HUES6 (cell line): Measurements from ENCODE around the gene SLC36A1.
"Not testable (repeated sequence)": the region's sequence is repeated elsewhere in the genome, so short reads cannot be mapped to it uniquely, and the experiment has no call there.

Experiments used
- H3K27ac ChIP-seq: 2 replicates; pipeline ENCODE4 v1.7.0; 2013; ENCODE audit warnings: low read depth, mild to moderate bottlenecking, low read length, inconsistent platforms
- H3K27me3 ChIP-seq: 2 replicates; pipeline ENCODE4 v1.6.1; 2013; ENCODE audit warnings: low read length; ENCODE audit not compliant: control insufficient read depth, insufficient read depth
- H3K36me3 ChIP-seq: 2 replicates; pipeline ENCODE4 v1.6.1; 2013; ENCODE audit warnings: low read length; ENCODE audit not compliant: control insufficient read depth, insufficient read depth
- H3K4me1 ChIP-seq: 2 replicates; pipeline ENCODE4 v1.6.1; 2013; ENCODE audit warnings: low read length; ENCODE audit not compliant: control insufficient read depth, insufficient read depth
- H3K4me3 ChIP-seq: 2 replicates; pipeline ENCODE4 v1.5.1; 2013; ENCODE audit warnings: low read depth, low read length
- H3K9ac ChIP-seq: one replicate; pipeline ENCODE4 v1.6.1; 2013; ENCODE audit warnings: mild to moderate bottlenecking, low read length
- H3K9me3 ChIP-seq: 2 replicates; pipeline ENCODE4 v1.6.1; 2013; ENCODE audit warnings: low read depth, low read length; ENCODE audit not compliant: control insufficient read depth, insufficient read depth

Gene SLC36A1

DNA sequence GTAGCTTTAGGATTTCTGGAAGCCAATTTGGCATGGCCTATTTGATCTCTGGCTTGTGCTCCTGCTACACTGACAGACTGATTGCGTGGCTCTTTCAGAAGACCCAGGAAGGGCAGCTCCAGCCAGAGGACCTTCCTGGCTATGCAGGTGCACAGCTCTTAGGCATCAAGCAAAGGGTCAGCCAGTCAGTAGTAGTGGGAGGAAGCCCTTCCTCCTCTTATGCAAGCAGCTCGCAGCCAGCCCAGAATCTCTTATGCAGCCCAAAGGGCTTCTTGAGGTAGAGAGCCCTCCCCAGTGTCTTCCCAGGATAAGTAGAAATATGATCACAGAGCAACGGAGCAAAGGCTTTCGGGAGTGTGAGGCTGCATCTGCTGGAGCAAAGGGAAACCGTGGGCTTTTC lies 43.2 kb downstream of the SLC36A1 start:
- no peak overlapping the region for H3K9ac ChIP-seq
- H3K9me3 ChIP-seq, result peaks cover 4% of the 10 kb centered on the region; the same call in 1 of the 2 replicates
- H3K36me3 ChIP-seq, result peaks cover 22% of the 10 kb centered on the region
- H3K4me1 ChIP-seq, result peaks cover 2% of the 10 kb centered on the region; the same call in 1 of the 2 replicates
- H3K27ac ChIP-seq, result no peak overlapping the region
- H3K4me3 ChIP-seq, result no peak overlapping the region
- no peaks in the 10 kb centered on the region for H3K27me3 ChIP-seq

DNA sequence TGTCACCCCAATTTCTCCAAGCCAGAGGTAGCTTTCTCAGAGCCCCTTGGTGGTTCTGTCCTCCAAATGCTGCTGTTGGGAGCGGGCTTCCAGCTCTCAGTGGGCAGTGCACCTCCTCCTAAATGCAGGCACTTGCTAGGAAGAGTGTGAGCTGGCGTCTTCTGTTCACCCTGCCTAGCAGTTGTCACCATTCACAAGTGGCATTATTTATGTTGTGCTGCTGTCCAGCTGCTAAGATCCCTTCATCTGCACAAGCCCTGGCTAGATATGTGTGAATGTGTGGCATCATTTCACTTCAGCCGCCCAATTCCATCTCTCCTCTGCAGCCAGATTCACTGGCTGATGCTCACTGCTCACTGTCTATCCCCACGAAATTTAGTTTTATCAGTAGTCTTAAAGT lies 43.7 kb downstream of the SLC36A1 start:
- Histone ChIP-seq H3K4me3 (no peak overlapping the region), H3K27me3 (no peaks in the 10 kb centered on the region), H3K9ac (no peak overlapping the region), H3K27ac (no peak overlapping the region), H3K36me3 (peaks cover 22% of the 10 kb centered on the region), H3K9me3 (peaks cover 4% of the 10 kb centered on the region; the same call in 1 of the 2 replicates), H3K4me1 (peaks cover 6% of the 10 kb centered on the region)

DNA sequence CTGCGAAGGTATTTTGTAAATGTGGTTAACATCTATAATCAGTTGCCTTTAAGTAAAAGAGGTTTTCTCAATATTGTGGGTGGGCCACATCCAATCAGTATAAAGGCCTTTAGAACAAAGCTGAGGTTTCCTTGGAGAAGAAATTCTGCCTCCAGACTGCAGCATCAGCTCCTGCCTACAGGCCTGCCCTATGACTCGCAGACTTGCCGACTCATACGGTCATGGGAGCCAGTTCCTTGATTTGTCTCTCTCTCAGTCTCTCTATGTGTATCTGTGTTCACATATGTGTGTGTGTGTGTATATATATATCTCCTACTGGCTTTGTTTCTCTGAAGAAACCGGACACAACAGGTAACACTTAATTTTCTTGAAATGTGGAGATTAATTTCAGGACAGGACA lies 45.3 kb downstream of the SLC36A1 start:
- Histone ChIP-seq H3K4me3 (no peak overlapping the region), H3K36me3 (peaks cover 12% of the 10 kb centered on the region), H3K9me3 (peaks cover 4% of the 10 kb centered on the region; the same call in 1 of the 2 replicates), H3K27me3 (no peaks in the 10 kb centered on the region), H3K4me1 (peaks cover 20% of the 10 kb centered on the region), H3K27ac (no peak overlapping the region), H3K9ac (no peak overlapping the region)

DNA sequence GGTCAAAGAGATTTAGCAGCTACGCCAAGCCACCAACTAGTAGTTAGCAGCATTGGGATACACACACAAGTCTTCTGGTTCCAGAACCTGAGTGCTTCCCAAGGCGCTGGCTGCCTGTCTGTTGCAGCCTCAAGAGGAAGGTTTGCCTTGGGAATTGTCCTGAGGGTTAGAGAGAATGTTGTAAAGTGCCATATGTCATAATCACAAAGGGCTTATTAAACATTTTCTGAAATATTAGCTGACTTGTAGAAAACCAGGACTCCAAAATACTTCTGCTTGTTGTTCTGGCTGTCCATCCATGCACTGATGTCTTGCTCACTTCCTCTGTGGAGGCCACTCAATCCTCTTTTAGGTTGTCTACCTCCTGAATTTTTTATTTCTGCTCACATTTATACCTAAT lies 46.3 kb downstream of the SLC36A1 start:
- Histone ChIP-seq H3K4me3 (no peak overlapping the region), H3K4me1 (peaks cover 25% of the 10 kb centered on the region), H3K9me3 (peaks cover 4% of the 10 kb centered on the region; the same call in 1 of the 2 replicates), H3K27ac (no peak overlapping the region), H3K9ac (no peak overlapping the region), H3K36me3 (peaks cover 8% of the 10 kb centered on the region), H3K27me3 (no peaks in the 10 kb centered on the region)

DNA sequence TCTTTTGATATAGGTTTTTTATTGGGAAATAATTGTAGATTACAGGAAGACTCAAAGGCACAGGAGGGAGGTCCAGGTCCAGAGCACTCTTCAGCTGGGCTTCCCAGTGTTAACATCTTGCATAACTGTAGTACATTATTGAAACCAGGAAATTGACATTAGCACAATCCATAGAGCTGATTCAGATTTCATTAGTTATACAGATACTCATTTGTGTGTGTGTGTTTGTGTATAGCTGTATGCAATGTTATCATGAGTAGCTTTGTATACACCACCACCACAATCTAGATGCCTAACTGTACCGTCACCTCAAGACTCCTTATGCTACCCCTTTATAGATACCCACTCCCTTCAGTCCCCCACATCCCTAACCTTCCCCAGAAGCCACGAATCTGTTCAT lies 47.9 kb downstream of the SLC36A1 start:
- no peaks in the 10 kb centered on the region for H3K27me3 ChIP-seq
- no peaks in the 10 kb centered on the region for H3K36me3 ChIP-seq
- peaks cover 4% of the 10 kb centered on the region; the same call in 1 of the 2 replicates for H3K9me3 ChIP-seq
- no peak overlapping the region for H3K4me3 ChIP-seq
- no peak overlapping the region for H3K9ac ChIP-seq
- H3K4me1 ChIP-seq, result peaks cover 35% of the 10 kb centered on the region
- H3K27ac ChIP-seq, result no peak overlapping the region

DNA sequence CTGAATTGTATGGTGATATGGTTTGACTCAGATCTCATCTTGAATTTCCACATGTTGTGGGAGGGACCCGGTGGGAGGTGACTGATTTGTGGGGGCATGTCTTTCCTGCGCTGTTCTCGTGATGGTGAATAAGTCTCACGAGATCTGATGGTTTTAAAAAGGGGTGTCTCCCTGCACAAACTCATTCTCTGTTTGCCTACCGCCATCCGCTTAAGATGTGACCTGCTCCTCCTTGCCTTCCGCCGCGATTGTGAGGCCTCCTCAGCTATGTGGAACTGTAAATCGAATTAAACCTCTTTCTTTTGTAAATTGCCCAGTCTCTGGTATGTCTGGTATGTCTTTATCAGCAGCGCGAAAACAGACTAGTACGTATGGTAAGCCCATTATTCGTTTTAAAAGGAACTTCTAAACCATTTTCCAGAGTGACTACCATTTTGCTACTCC lies 48.7 kb downstream of the SLC36A1 start:
- Histone ChIP-seq H3K9ac (peak overlapping the region; percentile 60), H3K27me3 (no peaks in the 10 kb centered on the region), H3K27ac (peak overlapping the region; percentile 88), H3K36me3 (no peaks in the 10 kb centered on the region), H3K9me3 (peaks cover 4% of the 10 kb centered on the region; the same call in 1 of the 2 replicates), H3K4me1 (peaks cover 37% of the 10 kb centered on the region), H3K4me3 (peak overlapping the region; percentile 43)

DNA sequence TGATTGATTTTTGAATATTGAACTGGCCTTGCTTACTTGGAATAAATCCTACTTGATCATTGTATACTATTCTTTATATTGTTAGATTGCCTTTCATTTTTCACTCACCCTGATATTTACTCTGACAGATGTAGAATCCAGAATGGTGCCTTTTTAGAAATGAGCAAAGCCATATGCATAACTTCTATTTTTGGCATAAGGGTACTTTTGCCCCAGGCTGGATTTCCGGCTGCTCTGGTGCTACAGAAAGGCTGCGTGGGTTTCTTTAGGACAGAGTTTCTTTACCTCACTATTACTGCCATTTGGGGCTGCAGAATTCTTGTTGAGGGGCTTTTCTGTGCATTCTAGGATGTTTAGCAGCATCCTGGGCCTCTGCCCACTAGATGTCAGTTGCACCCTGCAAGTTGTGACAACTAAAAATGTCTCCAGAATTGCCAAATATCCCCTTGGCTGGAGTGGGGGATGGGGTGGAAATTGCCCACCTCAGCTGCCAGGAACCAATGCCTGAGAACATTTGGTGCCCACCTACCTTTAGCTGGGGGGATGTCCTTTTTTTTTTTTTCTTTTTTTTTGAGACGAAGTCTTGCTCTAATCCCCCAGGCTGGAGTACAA lies 50.1 kb downstream of the SLC36A1 start:
- Histone ChIP-seq H3K27ac (no peak overlapping the region), H3K36me3 (no peaks in the 10 kb centered on the region), H3K4me1 (peaks cover 37% of the 10 kb centered on the region), H3K9ac (no peak overlapping the region), H3K27me3 (no peaks in the 10 kb centered on the region), H3K9me3 (peaks cover 4% of the 10 kb centered on the region; the same call in 1 of the 2 replicates), H3K4me3 (no peak overlapping the region)

DNA sequence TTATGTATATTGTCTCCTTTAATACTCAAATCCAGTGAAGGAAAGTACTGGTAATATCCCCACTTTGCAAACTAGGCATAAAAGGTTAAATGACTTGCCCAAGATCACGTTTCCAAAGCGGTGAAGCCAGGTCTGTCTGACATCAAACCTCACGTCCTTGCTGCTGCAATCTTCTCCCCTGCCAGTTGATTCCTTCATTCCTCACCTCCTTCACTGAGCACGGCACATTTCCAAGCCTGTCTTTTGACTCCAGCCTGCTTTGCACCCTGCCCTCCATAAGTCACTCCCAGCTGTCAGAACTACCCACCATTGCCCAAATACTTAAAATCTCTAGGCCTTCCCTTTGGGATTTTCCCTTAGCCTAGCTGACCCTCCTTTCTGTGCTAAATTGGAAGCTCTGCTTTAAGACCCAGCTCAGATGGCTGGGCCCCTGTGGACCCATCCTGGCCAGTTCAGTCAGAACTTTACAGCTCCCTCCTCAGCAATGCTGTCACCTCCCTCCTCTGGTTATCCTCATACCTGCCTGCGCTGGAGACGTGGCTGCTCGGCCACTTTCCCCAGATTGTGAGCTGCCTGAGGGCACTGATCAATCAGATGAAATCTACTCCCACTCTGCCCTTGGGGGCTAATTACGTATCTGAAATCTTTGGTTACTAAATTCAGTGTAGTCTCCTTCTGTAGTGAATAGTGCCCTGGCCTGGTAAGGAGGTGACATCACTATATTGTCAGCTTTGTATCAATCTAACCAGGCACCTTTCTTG lies 51.2 kb downstream of the SLC36A1 start:
- Histone ChIP-seq H3K9ac (no peak overlapping the region), H3K36me3 (no peaks in the 10 kb centered on the region), H3K27ac (no peak overlapping the region), H3K4me1 (peaks cover 37% of the 10 kb centered on the region), H3K9me3 (peaks cover 4% of the 10 kb centered on the region; the same call in 1 of the 2 replicates), H3K27me3 (no peaks in the 10 kb centered on the region), H3K4me3 (no peak overlapping the region)

DNA sequence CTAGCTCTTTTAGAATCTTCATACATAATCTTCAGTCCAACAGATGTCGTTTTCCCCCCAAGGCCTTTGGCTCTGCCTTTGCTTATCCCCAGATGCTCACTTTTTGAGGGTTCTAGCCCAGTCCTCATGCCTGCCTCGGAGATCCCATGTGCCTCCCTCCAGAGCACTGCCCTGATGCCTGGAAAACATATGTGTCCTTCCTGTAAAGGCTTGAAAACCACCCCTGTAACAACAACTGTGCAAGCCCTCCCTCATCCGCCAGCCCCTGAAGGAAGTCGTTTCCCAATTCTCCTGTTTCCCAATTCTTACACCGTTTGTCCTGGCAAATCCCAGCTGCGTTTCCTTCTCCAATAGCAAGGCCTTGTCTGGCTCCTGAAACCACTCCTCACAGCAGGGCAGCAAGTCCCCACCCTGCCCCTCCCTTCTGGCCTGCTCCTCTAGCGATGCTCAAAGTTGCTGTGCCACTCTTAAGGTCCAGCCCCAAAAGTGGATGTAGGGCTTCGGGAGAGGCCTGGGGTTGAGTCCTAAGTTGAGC lies 52.2 kb downstream of the SLC36A1 start:
- Histone ChIP-seq H3K9me3 (0 out of 2 replicates have a peak, but pooled peaks cover under 1% of the 10 kb centered on the region), H3K4me1 (peaks cover 37% of the 10 kb centered on the region)

DNA sequence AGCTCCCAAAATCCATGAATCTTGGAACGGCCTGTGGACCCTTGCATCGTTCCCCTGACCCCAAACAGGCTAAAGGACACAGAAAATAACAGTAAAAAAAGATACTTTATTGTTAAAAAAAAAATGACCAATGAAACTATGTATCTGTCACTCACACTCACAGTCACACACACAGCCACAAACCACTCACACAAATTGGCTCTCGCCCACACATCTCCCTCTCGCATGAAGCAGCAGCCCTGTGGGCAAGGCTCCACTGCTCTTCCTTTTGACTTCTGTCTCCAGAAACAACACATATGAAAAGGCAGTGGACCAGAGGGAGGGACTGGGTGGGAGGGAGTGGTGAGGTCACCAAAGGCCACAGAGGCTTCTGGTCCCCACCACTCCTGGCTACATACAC lies 56.6 kb downstream of the SLC36A1 start:
- Histone ChIP-seq H3K4me1 (peaks cover 11% of the 10 kb centered on the region), H3K9ac (no peak overlapping the region), H3K27me3 (no peaks in the 10 kb centered on the region), H3K27ac (no peak overlapping the region), H3K4me3 (no peak overlapping the region), H3K9me3 (no peaks in the 10 kb centered on the region), H3K36me3 (no peaks in the 10 kb centered on the region)

More for the DNA sequence above, 52.2 kb downstream of the SLC36A1 start:
- no peaks in the 10 kb centered on the region for H3K36me3 ChIP-seq
- no peaks in the 10 kb centered on the region for H3K27me3 ChIP-seq
- H3K27ac ChIP-seq, result no peak overlapping the region
- H3K9ac ChIP-seq, result no peak overlapping the region
- H3K4me3 ChIP-seq, result no peak overlapping the region

DNA sequence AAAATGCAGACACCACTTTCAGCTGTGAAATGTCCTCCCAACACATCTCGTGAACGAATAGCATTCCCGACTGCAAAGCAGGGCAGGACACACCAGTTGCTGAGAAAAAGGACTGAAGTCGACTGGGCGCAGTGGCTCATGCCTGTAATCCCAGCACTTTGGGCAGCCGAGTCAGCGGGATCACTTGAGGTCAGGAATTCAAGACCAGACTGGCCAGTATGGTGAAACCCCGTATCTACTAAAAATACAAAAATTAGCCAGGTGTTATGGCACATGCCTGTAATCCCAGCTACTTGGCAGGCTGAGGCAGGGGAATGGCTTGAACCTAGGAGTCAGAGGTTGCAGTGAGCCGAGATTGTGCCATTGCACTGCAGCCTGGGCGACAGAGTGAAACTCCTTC lies 60.9 kb downstream of the SLC36A1 start:
- H3K9me3 ChIP-seq, H3K27ac ChIP-seq, H3K36me3 ChIP-seq, H3K9ac ChIP-seq, H3K4me3 ChIP-seq, H3K27me3 ChIP-seq, H3K4me1 ChIP-seq: not testable (repeated sequence)
